Erythroblast (primary cell): ENCODE data around the gene HSPA12A.

Experiments used
- GATA1 ChIP-seq: IDR thresholded peaks from 2 replicates; pipeline ENCODE4 v1.6.1; 2011; ENCODE audit warnings: low read depth, mild to moderate bottlenecking, control low read depth, low read length, moderate library complexity
- POLR2A ChIP-seq: IDR thresholded peaks from 2 replicates; pipeline ENCODE4 v1.6.1; 2011; ENCODE audit warnings: mild to moderate bottlenecking, low read length

- TF ChIP-seq POLR2A (no peak), GATA1 (no peak)
Measured at GRCh38 chr10:116667484-116667883, 74.9 kb downstream of the HSPA12A start.
